Measurements from ENCODE around the gene SAP30.

SAP30 gene

GRCh38 chr4:173367946-173368345 is 2.8 kb upstream of the SAP30 start:
- no peak for DNase-seq

- peak; percentile 75 for DNase-seq
These were observed 651 bp upstream of the SAP30 start for GRCh38 chr4:173370130-173370476.

- peak; percentile 19 for DNase-seq
These were observed 788 bp downstream of the SAP30 start for GRCh38 chr4:173371292-173372192.

DNA sequence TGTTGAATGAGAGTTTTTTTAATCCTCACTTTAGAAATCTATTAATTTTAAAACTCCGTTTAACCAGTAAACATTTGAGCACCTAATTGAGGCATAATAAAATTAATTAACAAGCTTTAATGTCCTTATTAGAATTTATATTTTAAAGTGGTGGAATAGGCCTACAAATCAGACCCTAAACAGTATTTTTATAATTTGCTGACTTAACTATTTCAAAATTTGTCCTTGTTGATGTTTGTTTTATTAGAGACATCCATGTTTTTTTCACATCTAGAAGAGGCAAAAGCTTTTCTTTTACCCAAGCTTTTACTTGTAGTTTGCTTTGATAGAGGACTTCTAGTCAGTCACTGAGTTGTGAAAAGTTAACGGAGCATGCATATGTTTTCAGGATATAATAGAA is 3.8 kb downstream of the SAP30 start:
- DNase-seq: no peak

DNA sequence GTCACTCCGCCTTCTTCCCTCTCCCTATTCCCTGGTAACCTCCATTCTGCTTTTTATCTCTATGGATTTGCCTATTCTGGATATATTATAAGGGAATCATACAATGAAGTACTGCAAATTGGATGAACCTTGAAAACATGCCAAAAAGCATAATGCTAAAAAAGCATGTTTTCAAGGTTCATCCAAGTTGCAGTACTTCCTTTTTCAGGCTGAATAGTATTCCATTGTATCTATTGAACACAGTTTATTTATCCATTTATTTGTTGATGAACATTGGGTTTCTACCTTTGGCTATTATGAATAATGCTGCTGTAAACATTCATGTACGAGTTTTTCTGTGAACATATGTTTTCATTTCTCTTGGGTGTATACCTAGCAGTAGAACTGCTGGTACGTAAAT is 9.2 kb downstream of the SAP30 start:
- no peak for DNase-seq

DNA sequence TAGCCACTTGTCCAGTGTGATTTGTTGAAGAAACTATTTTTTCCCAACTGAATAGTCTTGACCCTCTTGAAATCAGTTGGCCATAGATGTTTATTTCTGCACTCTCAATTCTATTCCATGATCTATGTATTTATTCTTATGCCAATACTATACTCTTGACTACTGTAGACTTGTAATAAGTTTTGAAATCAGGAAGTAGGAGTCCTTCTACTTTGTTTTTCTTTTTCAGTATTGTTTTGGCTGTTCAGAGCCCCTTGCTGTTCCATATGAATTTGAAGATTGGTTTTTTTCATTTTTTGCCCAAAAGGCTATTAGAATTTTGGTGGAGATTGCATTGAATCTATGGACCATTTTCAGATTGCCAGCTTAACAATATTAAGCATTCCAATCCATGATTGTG is 10.2 kb downstream of the SAP30 start:
- no peak for DNase-seq

- DNase-seq: no peak
These were observed 10.9 kb downstream of the SAP30 start for GRCh38 chr4:173381610-173382009.

DNA sequence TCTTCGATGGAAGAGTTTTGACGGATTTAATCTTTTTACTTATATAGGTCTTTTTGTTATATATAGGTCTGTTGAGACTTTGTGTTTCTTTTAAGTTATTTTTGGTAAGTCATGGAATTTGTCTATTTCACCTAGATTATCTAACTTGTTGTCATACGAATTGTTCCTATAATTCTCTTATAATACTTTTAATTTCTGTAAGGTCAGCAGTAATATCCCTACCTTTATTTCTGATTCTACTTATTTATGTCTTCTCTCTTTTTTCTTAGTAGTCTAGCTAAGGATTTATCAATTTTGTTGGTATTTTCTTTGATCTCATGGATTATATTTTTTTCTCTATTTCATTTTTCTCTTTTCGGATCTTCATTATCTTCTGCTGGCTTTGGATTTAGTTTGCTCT is 11.6 kb downstream of the SAP30 start:
- DNase-seq: no peak

- no peak for DNase-seq
These were observed 16.0 kb downstream of the SAP30 start for GRCh38 chr4:173386751-173387150.

- DNase-seq: no peak
These were observed 20.9 kb downstream of the SAP30 start for GRCh38 chr4:173391701-173392100.

GRCh38 chr4:173397604-173398003 is 26.9 kb downstream of the SAP30 start:
- DNase-seq: no peak

DNA sequence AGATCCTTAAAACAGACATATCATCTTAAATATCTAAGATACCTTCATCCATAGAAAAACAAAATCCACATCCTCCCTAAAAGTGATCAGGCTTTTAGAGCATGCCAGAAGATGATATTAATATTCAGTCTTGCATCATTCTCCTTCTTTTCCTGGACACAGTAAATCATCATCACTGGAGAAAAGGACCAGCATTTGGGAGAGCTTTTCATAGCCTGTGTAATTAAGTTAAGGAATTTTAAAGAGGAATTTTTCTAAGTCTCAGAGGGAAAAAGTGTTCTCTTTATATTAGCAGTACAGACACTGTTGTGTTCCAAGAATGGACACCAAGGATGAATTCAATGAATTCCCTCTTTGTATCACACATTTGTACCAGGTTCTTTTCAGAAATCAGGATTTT is 27.5 kb downstream of the SAP30 start:
- no peak for DNase-seq

- no peak for DNase-seq
These were observed 28.1 kb downstream of the SAP30 start, which contains the start of gene SCRG1 for GRCh38 chr4:173398779-173399415. TSS of gene SCRG1 (minus strand) at chr4:173399116. CDS start at chr4:173391414, 7,702 bp downstream.

- DNase-seq: no peak
These were observed 30.3 kb downstream of the SAP30 start for GRCh38 chr4:173401063-173401462.

GRCh38 chr4:173403051-173403450 is 32.3 kb downstream of the SAP30 start:
- no peak for DNase-seq

DNA sequence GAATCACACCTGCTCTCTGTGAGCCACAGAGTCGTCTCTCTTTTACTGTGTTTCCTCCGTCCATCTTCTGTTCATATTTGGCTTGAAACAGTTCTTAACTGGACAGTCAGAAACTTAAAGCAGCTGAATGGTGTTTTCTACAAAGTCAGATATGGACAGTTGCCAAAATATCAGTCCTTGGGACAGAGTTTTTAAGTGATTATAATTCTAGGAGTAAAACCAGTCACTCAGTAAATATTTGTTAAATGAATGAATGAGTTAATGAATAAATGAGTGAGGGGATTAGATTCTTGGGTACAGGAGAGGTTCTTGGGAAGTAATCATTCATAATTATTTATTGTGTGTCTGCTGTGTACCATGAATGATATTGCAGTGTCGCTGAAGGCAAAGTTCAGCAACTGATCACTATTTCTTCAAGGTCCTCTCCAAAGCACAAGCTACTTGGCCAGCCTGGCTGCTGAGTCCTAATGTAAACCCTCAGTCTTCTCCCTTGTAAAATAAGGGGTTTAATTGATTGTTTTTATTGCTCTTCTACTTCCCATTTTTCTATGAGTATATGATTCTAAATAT is 33.6 kb downstream of the SAP30 start:
- DNase-seq: no peak

GRCh38 chr4:173405840-173406606 is 35.3 kb downstream of the SAP30 start:
- no peak for DNase-seq

DNA sequence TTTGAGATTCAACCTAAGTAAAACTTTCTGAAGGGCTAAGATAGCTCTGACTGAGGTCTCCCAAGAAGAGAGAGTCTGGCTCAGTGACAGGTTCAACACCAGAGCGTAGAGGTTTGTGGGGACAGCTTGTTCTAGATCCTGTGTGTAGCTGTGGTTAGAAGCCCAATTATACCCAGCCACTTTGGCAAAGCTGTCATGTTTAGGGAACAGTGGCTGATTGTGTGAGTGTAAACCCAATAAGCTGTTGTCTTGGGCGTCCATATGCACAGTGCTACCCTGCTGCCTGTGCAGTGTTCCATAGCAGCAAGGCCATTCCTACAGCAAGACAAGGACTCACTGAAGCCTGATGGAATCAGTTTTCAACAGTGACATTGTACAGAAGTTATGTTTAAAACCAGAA is 39.3 kb downstream of the SAP30 start:
- DNase-seq: no peak

DNA sequence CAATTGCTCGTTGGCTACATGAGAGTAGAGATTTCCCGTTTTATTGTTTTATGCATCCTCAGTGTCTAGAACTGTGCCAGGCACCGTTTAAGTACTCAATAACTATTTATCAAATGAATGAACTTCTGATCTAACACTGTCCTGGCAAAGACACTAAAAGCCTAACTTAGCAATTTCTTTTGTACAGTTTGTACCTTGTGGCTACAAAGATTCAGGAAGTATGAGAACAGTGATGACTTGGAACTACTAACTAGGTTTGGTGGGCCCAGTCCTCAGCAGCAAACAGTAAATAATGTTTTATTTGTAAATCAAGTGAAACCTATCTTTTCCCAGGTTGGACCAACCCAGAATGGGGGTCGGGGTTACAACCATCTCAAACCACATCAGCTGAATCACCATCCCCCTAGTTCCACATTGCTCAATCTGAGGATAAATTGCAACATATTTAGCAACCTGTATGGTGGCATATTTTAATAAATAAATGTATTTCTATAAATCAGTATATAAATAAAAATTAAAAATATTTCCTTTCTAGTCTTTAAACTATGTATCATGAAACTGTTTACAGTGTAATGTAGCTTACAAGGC is 40.4 kb downstream of the SAP30 start:
- DNase-seq: no peak

DNA sequence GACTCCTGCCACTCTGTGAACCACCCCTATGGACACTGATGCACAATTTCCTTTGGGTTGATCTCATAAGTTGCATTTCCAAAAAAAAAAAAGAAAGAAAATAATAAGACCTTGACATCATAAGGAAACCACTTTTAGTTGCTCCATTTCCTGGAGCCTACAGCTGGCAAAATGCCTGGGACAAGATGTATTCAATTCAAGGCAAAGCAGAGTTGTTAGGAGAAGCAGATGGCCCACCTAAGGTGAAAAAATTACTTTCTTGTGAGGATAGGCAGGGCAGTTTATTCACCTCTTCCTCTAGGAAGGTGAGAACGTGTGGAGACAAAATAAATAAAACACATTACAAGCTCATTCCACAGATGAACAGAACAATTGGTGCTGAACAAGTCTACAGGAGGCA is 42.3 kb downstream of the SAP30 start:
- DNase-seq: no peak

- no peak for DNase-seq
These were observed 43.7 kb downstream of the SAP30 start for GRCh38 chr4:173414456-173414855.

DNA sequence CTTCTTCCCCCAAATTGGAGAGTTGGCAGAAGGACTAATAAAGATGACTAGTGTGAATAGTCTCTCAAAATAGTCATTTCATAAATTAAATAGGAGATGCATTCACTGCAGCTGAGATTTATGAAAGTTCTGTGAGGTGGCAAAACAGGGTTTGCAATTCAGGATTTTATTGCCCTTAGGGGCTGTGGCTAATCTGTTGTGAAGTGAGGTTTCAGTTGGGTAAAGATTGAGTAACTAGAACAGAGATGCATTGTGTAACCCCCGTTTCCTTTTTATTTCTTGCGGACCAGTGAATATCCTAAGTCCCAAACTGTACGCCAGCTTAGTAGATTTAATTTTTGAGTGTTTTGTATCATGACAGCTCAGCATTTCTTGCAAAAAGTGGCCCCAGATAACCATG is 44.3 kb downstream of the SAP30 start:
- no peak for DNase-seq
